ENCODE results near the gene RAB17.

Gene RAB17

GRCh38 chr2:237538901-237539300 lies 51.6 kb downstream of the RAB17 start:
- TF ChIP-seq EZH2 (IDR thresholded peaks at IDR 0.05; ENCODE audit: borderline replicate concordance, low read length) (no peak), CTCF (IDR thresholded peaks at IDR 0.05; ENCODE audit: low read length) (no peak)
- Histone ChIP-seq H3K4me3 (ENCODE audit: low read depth, low read length, poor library complexity, severe bottlenecking) (no peak overlapping the region), H3K4me1 (ENCODE audit: insufficient read depth, low read length, severe bottlenecking) (no peaks in the 10 kb centered on the region), H2AFZ (ENCODE audit: low read length) (no peak overlapping the region), H3K79me2 (ENCODE audit: insufficient read depth, low read length) (no peaks in the 10 kb centered on the region), H3K36me3 (ENCODE audit: insufficient read depth, low read length) (no peaks in the 10 kb centered on the region), H4K20me1 (ENCODE audit: insufficient read depth, low read length) (no peaks in the 10 kb centered on the region), H3K9me2 (ENCODE audit: low read depth, low read length) (no peaks in the 10 kb centered on the region), H3K27me3 (ENCODE audit: insufficient read depth, low read length) (peaks cover 7% of the 10 kb centered on the region; the same call in 1 of the 2 replicates), H3K27ac (ENCODE audit: low read depth, low read length, poor library complexity, severe bottlenecking) (no peak overlapping the region), H3F3A (ENCODE audit: insufficient read depth, low read length) (no peaks in the 10 kb centered on the region), H3K9ac (ENCODE audit: low read length) (no peak overlapping the region), H3K9me3 (ENCODE audit: low read length) (no peaks in the 10 kb centered on the region), H3K4me2 (ENCODE audit: low read length) (no peak overlapping the region)

DNA sequence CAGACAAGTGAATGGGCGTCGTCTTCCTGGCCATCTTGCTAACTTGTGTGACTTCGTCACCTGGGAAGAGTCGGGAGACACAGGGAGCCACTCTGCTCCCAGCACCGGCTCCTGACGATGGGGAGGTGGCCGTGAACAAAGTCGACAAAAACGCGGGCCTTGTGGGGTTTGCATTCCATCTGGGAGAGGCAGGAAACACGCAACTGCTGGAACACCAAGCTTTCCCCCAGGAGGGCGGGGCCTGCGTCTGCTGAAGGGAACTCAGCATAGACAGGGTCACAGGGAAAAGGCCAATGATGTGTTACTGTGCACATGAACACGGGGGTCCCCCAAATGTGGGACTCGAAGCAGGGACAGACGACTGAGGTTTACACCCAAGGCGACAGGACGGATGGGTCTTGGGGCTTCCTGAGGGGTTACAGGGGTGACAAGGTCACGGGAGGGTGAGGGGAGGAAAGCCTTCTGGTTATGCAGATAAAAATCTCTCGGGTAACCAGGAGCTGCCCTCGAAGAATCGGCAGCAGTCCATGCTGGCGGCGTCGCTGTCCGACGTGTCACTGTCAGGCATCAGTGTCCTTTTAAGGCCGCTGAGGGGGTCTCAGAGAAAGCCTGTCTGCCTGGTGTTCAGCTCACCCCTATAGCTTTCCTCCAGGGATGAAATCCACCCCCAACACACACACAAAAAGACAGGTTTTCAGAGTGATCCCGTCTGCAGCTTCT lies 52.4 kb downstream of the RAB17 start:
- H3K9me2 ChIP-seq (ENCODE audit: low read depth, low read length): no peaks in the 10 kb centered on the region
- H3K27me3 ChIP-seq (ENCODE audit: insufficient read depth, low read length): peaks cover 7% of the 10 kb centered on the region; the same call in 1 of the 2 replicates

GRCh38 chr2:237536617-237537016 lies 53.9 kb downstream of the RAB17 start:
- Histone ChIP-seq H4K20me1 (ENCODE audit: insufficient read depth, low read length) (no peaks in the 10 kb centered on the region), H2AFZ (ENCODE audit: low read length) (no peak overlapping the region), H3K9me2 (ENCODE audit: low read depth, low read length) (no peaks in the 10 kb centered on the region), H3K36me3 (ENCODE audit: insufficient read depth, low read length) (no peaks in the 10 kb centered on the region), H3K27me3 (ENCODE audit: insufficient read depth, low read length) (peaks cover 12% of the 10 kb centered on the region; the same call in 1 of the 2 replicates), H3K4me2 (ENCODE audit: low read length) (no peak overlapping the region), H3K4me1 (ENCODE audit: insufficient read depth, low read length, severe bottlenecking) (no peaks in the 10 kb centered on the region), H3K79me2 (ENCODE audit: insufficient read depth, low read length) (no peaks in the 10 kb centered on the region), H3F3A (ENCODE audit: insufficient read depth, low read length) (no peaks in the 10 kb centered on the region), H3K9me3 (ENCODE audit: low read length) (no peaks in the 10 kb centered on the region), H3K9ac (ENCODE audit: low read length) (no peak overlapping the region), H3K27ac (ENCODE audit: low read depth, low read length, poor library complexity, severe bottlenecking) (no peak overlapping the region), H3K4me3 (ENCODE audit: low read depth, low read length, poor library complexity, severe bottlenecking) (no peak overlapping the region)
- TF ChIP-seq CTCF (IDR thresholded peaks at IDR 0.05; ENCODE audit: low read length) (no peak), EZH2 (IDR thresholded peaks at IDR 0.05; ENCODE audit: borderline replicate concordance, low read length) (no peak)

More for the DNA sequence above, 52.4 kb downstream of the RAB17 start:
- no peaks in the 10 kb centered on the region for H3F3A ChIP-seq (ENCODE audit: insufficient read depth, low read length)
- no peak overlapping the region for H3K4me3 ChIP-seq (ENCODE audit: low read depth, low read length, poor library complexity, severe bottlenecking)
- no peaks in the 10 kb centered on the region for H3K79me2 ChIP-seq (ENCODE audit: insufficient read depth, low read length)
- H3K9ac ChIP-seq (ENCODE audit: low read length): no peak overlapping the region
- no peak overlapping the region for H3K27ac ChIP-seq (ENCODE audit: low read depth, low read length, poor library complexity, severe bottlenecking)
- no peaks in the 10 kb centered on the region for H3K36me3 ChIP-seq (ENCODE audit: insufficient read depth, low read length)
- H3K4me2 ChIP-seq (ENCODE audit: low read length): no peak overlapping the region
- TF ChIP-seq CTCF (IDR thresholded peaks at IDR 0.05; ENCODE audit: low read length) (no peak), EZH2 (IDR thresholded peaks at IDR 0.05; ENCODE audit: borderline replicate concordance, low read length) (no peak)
- H4K20me1 ChIP-seq (ENCODE audit: insufficient read depth, low read length): no peaks in the 10 kb centered on the region
- H3K4me1 ChIP-seq (ENCODE audit: insufficient read depth, low read length, severe bottlenecking): no peaks in the 10 kb centered on the region
- no peak overlapping the region for H2AFZ ChIP-seq (ENCODE audit: low read length)
- H3K9me3 ChIP-seq (ENCODE audit: low read length): no peaks in the 10 kb centered on the region
